Measurements from ENCODE around the gene MRPL37. TPM values are rescaled to one million over a fixed set of nuclear protein-coding genes. Genes with fewer than 3 reads are reported as not detected.

MRPL37 gene
- total and polyA plus RNA-seq, 12 donors = 33.0 to 97.4 (median 88.7) TPM

GRCh38 chr1:54250670-54251069, 50.7 kb downstream of the MRPL37 start:
- H3K4me1 ChIP-seq = peaks cover 0 to 43% (median 25%) of the 10 kb centered on the region in 9 donors
- no peak for TF ChIP-seq CTCF (IDR thresholded peaks at IDR 0.05)
- H3K36me3 ChIP-seq = peaks cover 0 to 41% (median 0%) of the 10 kb centered on the region in 9 donors
- WGBS, 2 donors = 90 to 95% methylated on average over 12 of the region's 12 CpGs
- DNase-seq = no peak
- H3K27me3 ChIP-seq = no peaks in the 10 kb centered on the region
- H3K27ac ChIP-seq = no peak overlapping the region
- intact Hi-C loops (cut with DNase I) = no loop called here
- no peak for ATAC-seq
- no peaks in the 10 kb centered on the region for H3K9me3 ChIP-seq
- H3K4me3 ChIP-seq = no peak overlapping the region

GRCh38 chr1:54252371-54252936, 52.5 kb downstream of the MRPL37 start:
- intact Hi-C loops (cut with DNase I) = no loop called here
- 90 to 92% methylated on average over 11 of the region's 11 CpGs for WGBS, 2 donors
- Histone ChIP-seq H3K4me3 (no peak overlapping the region), H3K9me3 (no peaks in the 10 kb centered on the region), H3K27ac (no peak overlapping the region), H3K4me1 (peaks cover 0 to 28% (median 13%) of the 10 kb centered on the region in 9 donors), H3K27me3 (no peaks in the 10 kb centered on the region), H3K36me3 (peaks cover 0 to 27% (median 0%) of the 10 kb centered on the region in 9 donors)
- ATAC-seq (no peak), DNase-seq (no peak)
- no peak for TF ChIP-seq CTCF (IDR thresholded peaks at IDR 0.05)

- ATAC-seq (peak in 5 of 8 donors; percentile 18 to 66 (median 47)), DNase-seq (peak in 1 of 2 donors; percentile 32)
- no peak for TF ChIP-seq CTCF (IDR thresholded peaks at IDR 0.05)
- intact Hi-C loops (cut with DNase I) = no loop called here
- H3K4me3 ChIP-seq = no peak overlapping the region
- peaks cover 0 to 21% (median 0%) of the 10 kb centered on the region in 9 donors for H3K36me3 ChIP-seq
- no peaks in the 10 kb centered on the region for H3K9me3 ChIP-seq
- no peak overlapping the region for H3K27ac ChIP-seq
- no peaks in the 10 kb centered on the region for H3K27me3 ChIP-seq
- H3K4me1 ChIP-seq = peaks cover 0 to 26% (median 13%) of the 10 kb centered on the region in 9 donors
- 80 to 92% methylated on average over 5 of the region's 5 CpGs for WGBS, 2 donors
Measured at GRCh38 chr1:54253480-54253879, 53.5 kb downstream of the MRPL37 start.

GRCh38 chr1:54254055-54254454, 54.1 kb downstream of the MRPL37 start:
- no peak for TF ChIP-seq CTCF (IDR thresholded peaks at IDR 0.05)
- Histone ChIP-seq H3K4me3 (no peak overlapping the region), H3K4me1 (peaks cover 0 to 26% (median 13%) of the 10 kb centered on the region in 9 donors), H3K36me3 (peaks cover 0 to 18% (median 0%) of the 10 kb centered on the region in 9 donors), H3K27ac (no peak overlapping the region), H3K27me3 (no peaks in the 10 kb centered on the region), H3K9me3 (no peaks in the 10 kb centered on the region)
- ATAC-seq = peak in 4 of 8 donors; percentile 8 to 25 (median 13)
- 49 to 57% methylated on average over 10 of the region's 10 CpGs for WGBS, 2 donors
- intact Hi-C loops (cut with DNase I) = no loop called here
- DNase-seq = peak in 1 of 2 donors; percentile 26

Measured in heart right ventricle (tissue), 16 donors.